Activated T-cell treated with anti-CD3 and anti-CD28 coated beads, Interleukin-2, amount 50 U/mL, for 72 hours (primary cell): Measurements from ENCODE around the gene CEP135. TPM values are rescaled to one million over a fixed set of nuclear protein-coding genes. Genes with fewer than 3 reads are reported as not detected.
"Not testable (repeated sequence)": the region's sequence is repeated elsewhere in the genome, so short reads cannot be mapped to it uniquely, and the experiment has no call there.

Source experiments
- ATAC-seq, 2 donors: fragments of 150-1000 bp; cut with Tn5 transposase; replicated peaks in 1 of 2; 2 replicates each; pipeline ENCODE4 v1.10.0; 2021; ENCODE audit warnings: moderate library complexity in 2 of 2, mild to moderate bottlenecking in 1 of 2
- DNase-seq, 2 donors: peaks; one replicate each; pipeline ENCODE4 v3.0.0; 2021 to 2022; ENCODE audit warnings: mixed read lengths in 1 of 2
- H3K27ac Mint-ChIP-seq: one replicate; pipeline ENCODE4 v1.8.0; 2022; ENCODE audit warnings: mild to moderate bottlenecking, moderate library complexity, mixed read lengths
- H3K27me3 Mint-ChIP-seq: one replicate; pipeline ENCODE4 v1.8.0; 2022; ENCODE audit warnings: low read depth, mixed read lengths
- H3K36me3 Mint-ChIP-seq, 2 donors: one replicate each; pipeline ENCODE4 v1.8.0; 2022; ENCODE audit warnings: mixed read lengths in 2 of 2, mild to moderate bottlenecking in 1 of 2; ENCODE audit not compliant: insufficient read depth in 2 of 2
- H3K4me1 Mint-ChIP-seq: one replicate; pipeline ENCODE4 v1.8.0; 2022; ENCODE audit warnings: low read depth, mixed read lengths
- H3K4me3 Mint-ChIP-seq, 2 donors: one replicate each; pipeline ENCODE4 v1.8.0; 2022; ENCODE audit warnings: mild to moderate bottlenecking in 2 of 2, mixed read lengths in 2 of 2, moderate library complexity in 2 of 2
- H3K9me3 Mint-ChIP-seq, 2 donors: one replicate each; pipeline ENCODE4 v1.8.0; 2022; ENCODE audit warnings: mixed read lengths in 2 of 2
- total RNA-seq, 2 donors: library from RNA; stranded (reverse); gene quantifications; one replicate each; pipeline ENCODE4 v1.2.3, GENCODE V29; 2022

Gene CEP135
- total RNA-seq, 2 donors from 2014 or later, result 19.5 to 23.1 TPM

DNA sequence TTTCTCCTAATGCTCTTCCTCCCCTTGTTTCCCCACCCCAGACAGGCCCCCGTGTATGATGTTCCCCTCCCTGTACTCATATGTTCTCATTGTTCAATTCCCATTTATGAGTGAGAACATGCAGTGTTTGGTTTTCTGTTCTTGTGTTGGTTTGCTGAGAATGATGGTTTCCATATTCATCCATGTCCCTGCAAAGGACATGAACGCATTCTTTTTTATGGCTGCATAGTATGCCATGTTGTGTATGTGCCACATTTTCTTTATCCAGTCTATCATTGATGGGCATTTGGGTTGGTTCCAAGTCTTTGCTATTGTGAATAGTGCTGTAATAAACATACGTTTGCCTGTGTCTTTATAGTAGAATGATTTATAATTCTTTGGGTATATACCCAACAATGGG lies 124.0 kb downstream of the CEP135 start:
- not testable (repeated sequence) for H3K36me3 Mint-ChIP-seq, H3K27ac Mint-ChIP-seq, H3K4me1 Mint-ChIP-seq, H3K27me3 Mint-ChIP-seq, ATAC-seq, H3K4me3 Mint-ChIP-seq, H3K9me3 Mint-ChIP-seq, DNase-seq

- no peaks in the 10 kb centered on the region for H3K4me1 Mint-ChIP-seq
- peaks cover 0 to 1% of the 10 kb centered on the region in 2 donors for H3K9me3 Mint-ChIP-seq
- H3K27ac Mint-ChIP-seq, result no peak overlapping the region
- H3K36me3 Mint-ChIP-seq, result no peaks in the 10 kb centered on the region
- no peaks in the 10 kb centered on the region for H3K27me3 Mint-ChIP-seq
- DNase-seq (no peak), ATAC-seq (no peak)
- no peak overlapping the region for H3K4me3 Mint-ChIP-seq
These were observed 128.9 kb downstream of the CEP135 start for GRCh38 chr4:56077676-56078075.

- no peaks in the 10 kb centered on the region for H3K27me3 Mint-ChIP-seq
- DNase-seq (no peak), ATAC-seq (no peak)
- H3K4me3 Mint-ChIP-seq, result no peak overlapping the region
- no peaks in the 10 kb centered on the region for H3K9me3 Mint-ChIP-seq
- H3K27ac Mint-ChIP-seq, result no peak overlapping the region
- H3K4me1 Mint-ChIP-seq, result no peaks in the 10 kb centered on the region
- H3K36me3 Mint-ChIP-seq, result no peaks in the 10 kb centered on the region
These were observed 130.1 kb downstream of the CEP135 start for GRCh38 chr4:56078866-56079265.

DNA sequence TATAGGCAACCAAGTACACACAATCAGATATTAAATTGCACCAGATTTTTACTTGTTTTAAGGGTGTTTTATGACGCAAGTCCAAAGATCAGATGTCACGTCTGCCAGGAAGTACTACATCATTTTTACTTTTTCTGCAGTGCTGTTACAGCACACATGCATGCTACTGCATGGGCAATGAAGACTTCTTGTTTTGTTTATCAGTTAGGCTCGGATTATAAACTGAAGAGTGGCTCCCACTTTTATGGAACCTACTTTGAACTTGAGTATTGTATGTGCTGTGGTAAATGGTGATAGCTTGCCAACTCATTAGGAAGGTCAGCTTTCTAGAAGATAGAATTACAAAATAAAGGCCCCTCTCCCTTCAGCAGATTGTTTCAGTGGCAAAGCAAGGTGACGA lies 131.6 kb downstream of the CEP135 start:
- no peaks in the 10 kb centered on the region for H3K27me3 Mint-ChIP-seq
- ATAC-seq (no peak), DNase-seq (no peak)
- H3K9me3 Mint-ChIP-seq, result no peaks in the 10 kb centered on the region
- H3K4me3 Mint-ChIP-seq, result no peak overlapping the region
- no peaks in the 10 kb centered on the region for H3K36me3 Mint-ChIP-seq
- no peaks in the 10 kb centered on the region for H3K4me1 Mint-ChIP-seq
- no peak overlapping the region for H3K27ac Mint-ChIP-seq

- ATAC-seq (no peak), DNase-seq (no peak)
- Mint-ChIP-seq H3K9me3 (no peaks in the 10 kb centered on the region), H3K4me3 (no peak overlapping the region), H3K27ac (no peak overlapping the region), H3K36me3 (no peaks in the 10 kb centered on the region), H3K27me3 (no peaks in the 10 kb centered on the region), H3K4me1 (no peaks in the 10 kb centered on the region)
These were observed 134.1 kb downstream of the CEP135 start for GRCh38 chr4:56082829-56083228.

Other genes with a start within 250 kb of the CEP135 start
- gene EXOC1L, start 129.2 kb upstream of the CEP135 start, total RNA-seq, result not detected
- gene EXOC1, start 95.3 kb upstream of the CEP135 start, total RNA-seq, result 10 to 100 TPM; 31.1 to 34.7 TPM